Measurements from ENCODE around the gene TRAF3.

- TF ChIP-seq CTCF (IDR thresholded peaks at IDR 0.05; ENCODE audit: low read length) (no peak), EZH2 (IDR thresholded peaks at IDR 0.05; ENCODE audit: borderline replicate concordance, low read length) (no peak)
These were observed 42.6 kb downstream of the TRAF3 start for GRCh38 chr14:102819747-102820330.

Measured in OCI-LY1 (cell line).